Cardiac muscle cell (in vitro differentiated cells and primary cell): ENCODE data around the gene LENG1. TPM values are rescaled to one million over a fixed set of nuclear protein-coding genes. Genes with fewer than 3 reads are reported as not detected.

ENCODE experiments used
- DNase-seq, 2 donors: peaks; one replicate each; pipeline versions ENCODE4 v3.0.0 to v3.0.0-alpha.2; 2010 to 2017; ENCODE audit warnings: low read depth in 1 of 2, low spot score in 1 of 2
- H3K27ac ChIP-seq: fragments of 200-600 bp; sonication (generic); 2 replicates; pipeline ENCODE4 v1.5.1; 2016
- H3K27me3 ChIP-seq: fragments of 200-600 bp; sonication (generic); 2 replicates; pipeline ENCODE4 v1.6.0; 2016; ENCODE audit warnings: control low read depth
- H3K36me3 ChIP-seq: fragments of 200-600 bp; sonication (generic); 2 replicates; pipeline ENCODE4 v1.5.1; 2016; ENCODE audit warnings: control low read depth
- H3K4me1 ChIP-seq: fragments of 200-600 bp; sonication (generic); 2 replicates; pipeline ENCODE4 v1.8.1; 2017; ENCODE audit warnings: low read depth, mild to moderate bottlenecking, mixed run types
- H3K4me3 ChIP-seq: fragments of 200-600 bp; sonication (generic); 2 replicates; pipeline ENCODE4 v1.5.1; 2016; ENCODE audit warnings: mild to moderate bottlenecking
- H3K9me3 ChIP-seq: fragments of 200-600 bp; sonication (generic); 2 replicates; pipeline ENCODE4 v1.5.1; 2017; ENCODE audit warnings: low read depth, mild to moderate bottlenecking, control low read depth
- CTCF ChIP-seq: IDR thresholded peaks from 2 replicates; pipeline ENCODE4 v1.5.1; 2012; ENCODE audit warnings: low read depth, mild to moderate bottlenecking, low read length
- polyA plus RNA-seq: library from polyadenylated mRNA; unstranded; fragments of >200 nt; fragmentation: Nextera tagmentation; extraction: Ambion mirVana; gene quantifications from 2 replicates; pipeline ENCODE4 v1.2.1, GENCODE V29; 2016
- total RNA-seq: library from RNA; depleted of rRNA; stranded (reverse); fragments of >200 nt; gene quantifications from 2 replicates; pipeline ENCODE4 v1.2.3, GENCODE V29; 2016

The LENG1 gene
- total and polyA plus RNA-seq, 2 experiments from 2014 or later, result 10.6 to 10.8 TPM

GRCh38 chr19:54191811-54192453 is 32.4 kb upstream of the LENG1 start:
- peaks cover 13% of the 10 kb centered on the region for H3K36me3 ChIP-seq
- peak overlapping the region; percentile 98 for H3K27ac ChIP-seq
- H3K9me3 ChIP-seq, result no peaks in the 10 kb centered on the region
- H3K4me1 ChIP-seq, result peaks cover 11% of the 10 kb centered on the region
- peak overlapping the region; percentile 62 for H3K4me3 ChIP-seq
- no peaks in the 10 kb centered on the region for H3K27me3 ChIP-seq
- DNase-seq, result no peak
- no peak for TF ChIP-seq CTCF

- Histone ChIP-seq H3K27me3 (no peaks in the 10 kb centered on the region), H3K4me3 (peak within 1 kb of the TSS; percentile 62), H3K27ac (peak within 1 kb of the TSS; percentile 98), H3K9me3 (no peaks in the 10 kb centered on the region), H3K36me3 (peaks cover 13% of the 10 kb centered on the region), H3K4me1 (peaks cover 11% of the 10 kb centered on the region)
- no peak for TF ChIP-seq CTCF
- DNase-seq, result peak; percentile 91 to 93
These were observed 31.7 kb upstream of the LENG1 start, which contains the start of gene TSEN34 for GRCh38 chr19:54191011-54191810. TSS of gene TSEN34 (plus strand) at chr19:54191308. CDS start at chr19:54191365, 57 bp downstream.

- Histone ChIP-seq H3K27ac (peak overlapping the region; percentile 98), H3K4me3 (peak overlapping the region; percentile 62), H3K27me3 (no peaks in the 10 kb centered on the region), H3K4me1 (peaks cover 11% of the 10 kb centered on the region), H3K9me3 (no peaks in the 10 kb centered on the region), H3K36me3 (peaks cover 13% of the 10 kb centered on the region)
- peak; percentile 100 for DNase-seq
- TF ChIP-seq CTCF, result no peak
These were observed 31.0 kb upstream of the LENG1 start for GRCh38 chr19:54190503-54191010.

GRCh38 chr19:54189735-54190502 is 30.4 kb upstream of the LENG1 start:
- Histone ChIP-seq H3K36me3 (peaks cover 13% of the 10 kb centered on the region), H3K27me3 (no peaks in the 10 kb centered on the region), H3K9me3 (no peaks in the 10 kb centered on the region), H3K4me1 (peaks cover 11% of the 10 kb centered on the region), H3K27ac (peak overlapping the region; percentile 98), H3K4me3 (peak overlapping the region; percentile 44)
- peak; percentile 100 for DNase-seq
- TF ChIP-seq CTCF, result no peak

GRCh38 chr19:54189145-54189734 is 29.7 kb upstream of the LENG1 start, which contains the start of gene MBOAT7:
TSS of gene MBOAT7 (minus strand) at chr19:54189580. CDS start at chr19:54188508, 1,072 bp downstream.
- no peaks in the 10 kb centered on the region for H3K9me3 ChIP-seq
- H3K27ac ChIP-seq, result peak within 1 kb of the TSS; percentile 98
- peaks cover 11% of the 10 kb centered on the region for H3K4me1 ChIP-seq
- peak within 1 kb of the TSS; percentile 67 for H3K4me3 ChIP-seq
- TF ChIP-seq CTCF, result peak; percentile 16
- H3K36me3 ChIP-seq, result peaks cover 10% of the 10 kb centered on the region
- DNase-seq, result no peak
- H3K27me3 ChIP-seq, result no peaks in the 10 kb centered on the region
